NB4 (cell line): ENCODE results near the gene FICD.

ENCODE experiments used
- DNase-seq: peaks from one replicate; pipeline ENCODE4 v3.0.0; 2010; ENCODE audit warnings: low read depth
- H3K4me3 ChIP-seq: one replicate; pipeline ENCODE4 v1.5.1; 2011; ENCODE audit warnings: mild to moderate bottlenecking, low read depth, low read length, moderate library complexity
- MYC ChIP-seq: IDR thresholded peaks from 2 replicates; pipeline ENCODE4 v1.6.1; 2011; ENCODE audit warnings: low read depth, low read length
- POLR2A ChIP-seq: IDR thresholded peaks from 2 replicates; pipeline ENCODE4 v1.6.1; 2011; ENCODE audit warnings: mild to moderate bottlenecking; ENCODE audit not compliant: insufficient read length; ENCODE audit errors: extremely low read depth
- TF ChIP-seq, protein P1 (sequence below): IDR thresholded peaks from 2 replicates; pipeline ENCODE4 v1.6.1; 2011; ENCODE audit warnings: low read depth, low read length
- TF ChIP-seq, protein P2 (sequence below): IDR thresholded peaks from one replicate; pipeline ENCODE4 v1.5.1; 2012; ENCODE audit warnings: low read depth, low read length

FICD gene

DNA sequence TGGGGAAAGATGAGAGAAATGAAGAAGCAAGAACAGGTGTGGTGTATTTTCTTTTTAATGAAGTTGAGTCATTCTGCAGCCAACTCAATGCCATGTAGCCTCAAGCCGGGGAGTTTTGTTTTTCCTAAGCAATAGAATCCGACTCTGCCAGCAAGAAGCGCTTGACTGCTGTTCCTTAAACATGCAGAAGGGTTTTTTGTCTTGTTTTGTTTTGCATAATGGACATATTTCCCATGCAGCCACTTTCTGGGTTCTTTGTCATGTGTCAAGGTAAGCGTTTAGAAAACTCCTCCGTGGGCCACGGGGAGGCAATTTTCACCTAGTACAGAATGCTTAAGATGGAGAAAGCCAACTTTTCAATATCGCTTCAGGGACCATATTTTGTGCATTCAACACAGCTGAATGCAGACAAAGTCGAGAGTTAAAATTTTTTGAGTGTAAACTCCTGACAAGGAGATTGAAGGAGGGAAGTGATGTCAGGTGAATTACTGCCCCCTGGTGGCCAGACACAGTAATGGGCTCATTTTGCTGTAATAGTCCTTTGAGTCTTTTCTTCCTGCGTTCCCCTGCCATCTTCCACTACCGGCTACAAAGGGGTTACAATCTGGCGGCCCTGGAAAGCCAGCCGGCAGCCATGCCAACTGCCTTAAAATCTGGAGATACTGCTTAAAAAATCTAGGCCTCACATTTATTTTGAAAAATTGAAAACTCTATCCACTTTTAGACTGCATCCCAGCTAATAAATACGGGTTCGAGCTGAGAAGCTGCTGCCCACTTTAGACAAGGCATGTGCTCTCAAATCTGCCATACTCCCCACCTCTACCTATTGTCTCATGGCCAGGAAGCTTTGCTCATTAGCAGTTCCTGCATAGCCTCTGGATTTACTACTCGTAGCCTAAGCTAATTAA is 3.2 kb upstream of the FICD start:
- DNase-seq: peak; percentile 88
- TF ChIP-seq, protein P1, sequence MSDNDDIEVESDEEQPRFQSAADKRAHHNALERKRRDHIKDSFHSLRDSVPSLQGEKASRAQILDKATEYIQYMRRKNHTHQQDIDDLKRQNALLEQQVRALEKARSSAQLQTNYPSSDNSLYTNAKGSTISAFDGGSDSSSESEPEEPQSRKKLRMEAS: peak; percentile 39; the same call in 1 of the 2 replicates
- TF ChIP-seq MYC: 0 out of 2 replicates have a peak, but pooled peaks have one; percentile 20
- TF ChIP-seq, protein P2, sequence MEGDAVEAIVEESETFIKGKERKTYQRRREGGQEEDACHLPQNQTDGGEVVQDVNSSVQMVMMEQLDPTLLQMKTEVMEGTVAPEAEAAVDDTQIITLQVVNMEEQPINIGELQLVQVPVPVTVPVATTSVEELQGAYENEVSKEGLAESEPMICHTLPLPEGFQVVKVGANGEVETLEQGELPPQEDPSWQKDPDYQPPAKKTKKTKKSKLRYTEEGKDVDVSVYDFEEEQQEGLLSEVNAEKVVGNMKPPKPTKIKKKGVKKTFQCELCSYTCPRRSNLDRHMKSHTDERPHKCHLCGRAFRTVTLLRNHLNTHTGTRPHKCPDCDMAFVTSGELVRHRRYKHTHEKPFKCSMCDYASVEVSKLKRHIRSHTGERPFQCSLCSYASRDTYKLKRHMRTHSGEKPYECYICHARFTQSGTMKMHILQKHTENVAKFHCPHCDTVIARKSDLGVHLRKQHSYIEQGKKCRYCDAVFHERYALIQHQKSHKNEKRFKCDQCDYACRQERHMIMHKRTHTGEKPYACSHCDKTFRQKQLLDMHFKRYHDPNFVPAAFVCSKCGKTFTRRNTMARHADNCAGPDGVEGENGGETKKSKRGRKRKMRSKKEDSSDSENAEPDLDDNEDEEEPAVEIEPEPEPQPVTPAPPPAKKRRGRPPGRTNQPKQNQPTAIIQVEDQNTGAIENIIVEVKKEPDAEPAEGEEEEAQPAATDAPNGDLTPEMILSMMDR: peak; percentile 90
- TF ChIP-seq POLR2A: no peak
- no peak overlapping the region for H3K4me3 ChIP-seq

DNA sequence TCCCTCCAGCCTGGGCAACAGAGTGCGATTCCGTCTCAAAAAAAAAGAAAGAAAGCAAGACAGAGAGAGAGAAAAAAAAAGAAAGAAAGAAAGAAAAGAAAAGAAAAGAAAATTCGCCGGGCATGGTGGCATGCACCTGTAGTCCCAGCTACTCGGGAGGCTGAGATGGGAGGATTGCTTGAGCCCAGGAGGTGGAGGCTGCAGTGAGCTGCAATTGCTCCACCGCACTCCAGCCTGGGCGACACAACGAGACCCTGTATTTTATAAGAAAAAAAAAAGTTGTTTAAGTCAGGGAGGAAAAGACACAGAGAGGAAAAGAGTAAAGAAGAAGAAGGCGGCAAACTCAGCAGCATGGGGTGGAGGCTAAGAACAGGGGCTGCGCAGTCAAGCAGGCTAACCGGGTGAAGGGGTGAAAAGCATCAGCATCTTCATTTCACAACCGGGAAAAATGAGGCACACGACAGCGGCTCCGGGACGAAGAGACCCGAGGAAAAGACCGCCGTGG is 557 bp upstream of the FICD start:
- peak overlapping the region; percentile 58 for H3K4me3 ChIP-seq
- no peak for DNase-seq
- TF ChIP-seq, protein P2: no peak
- TF ChIP-seq, protein P1: no peak
- TF ChIP-seq MYC (no peak), POLR2A (no peak)

DNA sequence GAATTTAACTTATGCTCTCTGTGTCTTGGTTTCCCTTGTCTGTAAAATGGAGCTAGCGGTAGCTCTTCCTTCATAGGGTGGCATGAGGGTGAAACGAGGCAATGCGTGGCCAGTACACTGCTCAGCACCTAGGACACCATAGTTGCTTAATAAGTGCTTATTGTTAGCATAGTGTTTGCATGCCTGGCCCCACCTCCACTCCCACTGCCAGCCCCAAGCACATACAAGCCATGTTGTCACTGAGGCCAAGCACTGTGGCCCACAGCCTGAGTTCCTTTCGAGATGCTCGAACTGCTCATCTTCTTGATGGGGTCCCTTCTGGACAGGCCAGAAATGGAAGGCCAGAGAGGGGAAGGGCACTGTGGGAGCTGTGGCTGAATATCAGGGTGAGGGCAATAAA is 839 bp downstream of the FICD start:
- peak overlapping the region; percentile 82 for H3K4me3 ChIP-seq
- DNase-seq: peak; percentile 49
- TF ChIP-seq MYC (no peak), POLR2A (no peak)
- TF ChIP-seq, protein P2: no peak
- TF ChIP-seq, protein P1: no peak

DNA sequence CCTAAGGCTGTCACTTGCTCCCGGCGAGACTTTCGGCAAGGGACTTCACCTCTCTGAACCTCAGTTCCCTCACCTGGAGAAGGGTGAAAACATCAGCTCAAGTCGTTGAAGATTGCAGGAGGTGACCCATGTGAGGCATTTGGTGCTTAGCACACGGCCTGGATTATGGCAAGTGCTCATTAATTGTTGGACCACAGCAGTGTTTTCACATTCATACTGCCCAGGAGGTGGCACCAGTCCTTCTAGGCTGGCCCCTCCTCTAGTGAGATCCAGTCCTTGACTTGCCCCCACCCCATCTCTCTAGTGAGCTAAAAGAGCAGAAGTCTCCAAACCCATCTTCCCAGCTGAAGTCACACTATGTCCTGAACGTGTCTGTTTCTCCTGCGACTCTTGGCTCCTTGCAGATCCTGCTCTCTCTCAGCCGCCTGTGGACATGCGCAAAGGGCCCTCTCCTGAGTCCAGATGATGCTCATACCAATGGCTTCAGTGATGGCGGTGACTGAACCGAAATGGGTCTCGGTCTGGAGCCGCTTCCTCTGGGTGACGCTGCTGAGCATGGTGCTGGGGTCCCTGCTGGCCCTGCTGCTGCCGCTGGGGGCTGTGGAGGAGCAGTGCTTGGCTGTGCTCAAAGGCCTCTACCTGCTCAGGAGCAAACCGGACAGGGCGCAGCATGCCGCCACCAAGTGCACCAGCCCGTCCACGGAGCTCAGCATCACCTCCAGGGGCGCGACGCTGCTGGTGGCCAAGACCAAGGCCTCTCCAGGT is 1.6 kb downstream of the FICD start:
- TF ChIP-seq POLR2A (no peak), MYC (0 out of 2 replicates have a peak, but pooled peaks have one; percentile 8)
- TF ChIP-seq, protein P1: no peak
- TF ChIP-seq, protein P2: peak; percentile 23
- peak overlapping the region; percentile 82 for H3K4me3 ChIP-seq
- DNase-seq: peak; percentile 62

DNA sequence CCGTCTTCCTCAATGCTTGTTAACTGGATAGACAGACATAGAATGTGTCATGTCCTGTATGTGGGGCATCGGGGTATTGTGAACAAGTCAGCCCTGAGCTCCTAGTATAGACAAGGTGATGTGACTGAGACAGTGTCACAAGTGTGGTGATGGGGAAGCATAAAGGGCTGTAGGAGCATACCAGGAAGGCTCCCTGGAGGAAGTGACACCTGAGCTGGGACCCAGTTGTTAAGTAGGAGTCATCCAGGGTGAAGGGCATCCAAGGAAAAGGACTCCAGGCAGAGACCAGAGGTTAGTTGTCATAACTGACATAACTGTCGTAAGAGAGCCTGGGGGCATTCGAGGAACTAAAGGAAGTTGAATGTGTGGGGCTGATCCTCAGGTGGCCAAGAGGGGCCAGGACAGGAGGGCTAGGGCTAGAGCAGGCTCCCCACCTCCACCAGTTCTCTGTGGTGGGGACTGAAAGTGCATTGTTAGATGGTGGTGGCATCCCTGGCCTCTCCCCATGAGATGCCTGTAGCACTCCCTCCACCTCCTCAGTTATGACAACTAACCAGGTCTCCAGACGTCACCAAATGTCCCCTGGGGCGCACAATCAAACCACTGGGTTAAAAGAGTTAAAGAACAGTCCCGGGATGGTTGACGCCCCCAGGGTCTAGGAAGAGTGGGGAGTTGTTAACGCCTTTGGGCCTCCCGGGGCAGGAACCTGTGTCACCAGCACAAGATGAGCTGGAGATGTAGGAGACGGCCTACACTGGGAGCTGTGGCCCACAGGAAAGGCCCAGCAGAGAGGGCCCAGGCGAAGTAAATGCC is 2.4 kb downstream of the FICD start:
- TF ChIP-seq MYC (no peak), POLR2A (no peak)
- TF ChIP-seq, protein P1: no peak
- TF ChIP-seq, protein P2: no peak
- DNase-seq: peak; percentile 23
- no peak overlapping the region for H3K4me3 ChIP-seq
